Neuron (in vitro differentiated cells): ENCODE measurements around the gene GSTT4.
"Not testable (repeated sequence)": the region's sequence is repeated elsewhere in the genome, so short reads cannot be mapped to it uniquely, and the experiment has no call there.

Experiments
- H2AFZ ChIP-seq: one replicate; pipeline ENCODE4 v1.6.1; 2013; ENCODE audit warnings: low read depth, mild to moderate bottlenecking, inconsistent platforms, low read length, moderate library complexity
- H3K27me3 ChIP-seq: one replicate; pipeline ENCODE4 v1.6.1; 2013; ENCODE audit warnings: low read length; ENCODE audit not compliant: insufficient read depth
- H3K36me3 ChIP-seq: one replicate; pipeline ENCODE4 v1.6.1; 2013; ENCODE audit warnings: low read length; ENCODE audit not compliant: insufficient read depth
- H3K4me1 ChIP-seq: one replicate; pipeline ENCODE4 v1.6.1; 2013; ENCODE audit warnings: low read length; ENCODE audit not compliant: insufficient read depth
- H3K4me3 ChIP-seq: 2 replicates; pipeline ENCODE4 v1.5.1; 2013; ENCODE audit warnings: mild to moderate bottlenecking, low read length, moderate library complexity
- H3K9me3 ChIP-seq: one replicate; pipeline ENCODE4 v1.6.1; 2013; ENCODE audit warnings: low read length

The GSTT4 gene

DNA sequence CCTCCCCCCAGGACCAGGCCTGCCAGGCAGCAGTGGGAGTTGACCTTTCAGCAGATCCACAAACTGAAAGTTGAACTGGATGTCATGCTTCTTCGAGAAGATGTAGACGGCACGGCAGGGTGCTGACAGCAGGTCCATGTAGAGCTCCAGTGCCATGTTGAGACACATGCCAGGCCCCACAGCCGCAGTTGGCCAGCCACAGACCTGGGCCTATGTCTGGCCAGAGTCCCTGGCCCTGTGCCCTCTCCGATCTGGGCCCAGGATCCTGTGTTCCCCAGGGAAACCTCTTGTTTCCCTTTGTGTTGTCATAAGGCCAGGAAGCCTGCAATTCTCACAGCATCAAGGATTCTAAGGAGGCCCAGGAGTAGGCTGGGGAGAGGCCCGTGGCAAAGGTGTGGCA lies at the start of gene GSTT4:
Gene GSTT4, minus strand, starts transcription at position 253 of the 400 bp plus-strand sequence. Its CDS starts 97 bp downstream, at position 156.
- Histone ChIP-seq H3K27me3 (peaks cover 3% of the 10 kb centered on the region), H3K36me3 (no peaks in the 10 kb centered on the region), H3K4me3 (no peak within 1 kb of the TSS), H3K9me3 (peaks cover 4% of the 10 kb centered on the region), H2AFZ (no peak within 1 kb of the TSS), H3K4me1 (no peaks in the 10 kb centered on the region)

- Histone ChIP-seq H3K9me3 (peaks cover 2% of the 10 kb centered on the region), H3K27me3 (no peaks in the 10 kb centered on the region), H3K36me3 (peaks cover 76% of the 10 kb centered on the region), H2AFZ (no peak overlapping the region), H3K4me3 (no peak overlapping the region), H3K4me1 (no peaks in the 10 kb centered on the region)
Observed at GRCh38 chr22:24054356-24054755, 49.1 kb upstream of the GSTT4 start.

GRCh38 chr22:24053481-24054226 lies 48.4 kb upstream of the GSTT4 start:
- Histone ChIP-seq H3K4me3 (no peak overlapping the region), H2AFZ (no peak overlapping the region), H3K36me3 (peaks cover 74% of the 10 kb centered on the region), H3K4me1 (no peaks in the 10 kb centered on the region), H3K9me3 (peaks cover 2% of the 10 kb centered on the region), H3K27me3 (no peaks in the 10 kb centered on the region)

- no peak overlapping the region for H2AFZ ChIP-seq
- H3K4me1 ChIP-seq, result no peaks in the 10 kb centered on the region
- no peak overlapping the region for H3K4me3 ChIP-seq
- H3K9me3 ChIP-seq, result no peaks in the 10 kb centered on the region
- no peaks in the 10 kb centered on the region for H3K27me3 ChIP-seq
- H3K36me3 ChIP-seq, result peaks cover 68% of the 10 kb centered on the region
Observed at GRCh38 chr22:24051568-24051967, 46.3 kb upstream of the GSTT4 start.

- no peaks in the 10 kb centered on the region for H3K9me3 ChIP-seq
- H3K4me3 ChIP-seq, result no peak overlapping the region
- no peak overlapping the region for H2AFZ ChIP-seq
- H3K4me1 ChIP-seq, result no peaks in the 10 kb centered on the region
- H3K36me3 ChIP-seq, result peaks cover 68% of the 10 kb centered on the region
- H3K27me3 ChIP-seq, result no peaks in the 10 kb centered on the region
Observed at GRCh38 chr22:24051028-24051427, 45.8 kb upstream of the GSTT4 start.

DNA sequence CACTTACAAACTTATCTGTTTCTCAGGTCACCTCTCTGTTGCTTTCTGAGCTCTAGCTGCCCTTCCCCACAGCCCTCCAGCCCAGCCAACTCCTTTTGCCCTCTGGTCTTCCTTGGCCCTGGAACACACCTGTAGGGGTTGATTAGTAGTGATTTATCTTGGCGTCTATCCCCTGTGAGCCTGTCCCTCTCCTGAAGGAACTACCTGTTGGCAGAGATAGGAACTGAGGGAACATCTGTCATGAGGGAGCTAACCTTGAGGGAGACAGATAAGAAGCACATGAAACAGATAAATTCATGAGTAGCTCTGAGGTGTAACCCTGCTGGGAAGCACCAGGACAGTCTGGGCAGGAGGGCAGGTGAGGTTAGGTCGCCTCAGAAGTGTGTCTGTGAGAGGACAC lies 44.7 kb upstream of the GSTT4 start:
- no peak overlapping the region for H2AFZ ChIP-seq
- H3K9me3 ChIP-seq, result no peaks in the 10 kb centered on the region
- H3K27me3 ChIP-seq, result no peaks in the 10 kb centered on the region
- H3K4me3 ChIP-seq, result no peak overlapping the region
- H3K4me1 ChIP-seq, result no peaks in the 10 kb centered on the region
- peaks cover 65% of the 10 kb centered on the region for H3K36me3 ChIP-seq

DNA sequence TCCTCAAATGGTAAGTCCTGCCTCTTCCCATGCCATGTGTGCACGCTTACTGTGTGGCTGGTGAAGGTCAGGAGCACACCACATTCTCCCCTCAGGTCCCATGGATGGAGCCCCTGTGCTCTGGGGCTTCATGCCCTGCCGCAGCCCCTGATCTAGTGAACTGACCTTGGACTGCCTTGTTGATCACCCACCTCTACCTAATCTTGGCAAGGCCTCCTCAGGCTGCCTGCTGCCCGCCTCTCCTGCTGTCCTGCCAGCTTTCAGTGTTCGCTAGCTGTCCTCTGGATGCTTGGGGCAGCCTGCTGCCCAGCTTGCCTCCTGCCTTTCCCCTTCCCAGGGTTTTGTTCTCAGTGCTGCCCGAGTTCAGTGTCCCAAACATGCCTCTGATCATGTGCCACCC lies 44.0 kb upstream of the GSTT4 start:
- H3K9me3 ChIP-seq, result no peaks in the 10 kb centered on the region
- no peaks in the 10 kb centered on the region for H3K4me1 ChIP-seq
- H3K36me3 ChIP-seq, result peaks cover 57% of the 10 kb centered on the region
- no peak overlapping the region for H2AFZ ChIP-seq
- no peaks in the 10 kb centered on the region for H3K27me3 ChIP-seq
- no peak overlapping the region for H3K4me3 ChIP-seq

- H3K27me3 ChIP-seq, result no peaks in the 10 kb centered on the region
- no peak overlapping the region for H3K4me3 ChIP-seq
- H3K36me3 ChIP-seq, result peaks cover 62% of the 10 kb centered on the region
- H3K4me1 ChIP-seq, result no peaks in the 10 kb centered on the region
- no peaks in the 10 kb centered on the region for H3K9me3 ChIP-seq
- no peak overlapping the region for H2AFZ ChIP-seq
Observed at GRCh38 chr22:24046024-24046423, 40.8 kb upstream of the GSTT4 start.

DNA sequence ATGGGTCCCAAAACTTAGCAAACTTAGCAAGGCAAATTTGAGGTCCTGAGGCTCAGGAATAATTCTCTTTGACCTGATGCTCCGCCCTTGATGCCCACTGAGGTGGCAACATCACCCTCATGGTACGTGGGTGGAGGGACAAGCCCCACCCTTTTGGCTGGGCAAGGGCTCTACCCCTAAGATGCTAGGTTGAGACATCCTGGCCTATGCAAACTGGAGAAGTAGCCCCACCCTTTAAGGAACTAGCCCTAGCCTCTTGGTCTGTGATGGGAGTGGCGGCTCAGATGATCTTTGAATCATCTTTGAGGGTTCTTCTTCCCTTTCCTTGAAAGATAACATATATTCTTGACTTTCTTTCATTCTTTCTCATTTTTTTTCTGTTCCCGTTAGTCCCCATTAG lies 38.7 kb upstream of the GSTT4 start:
- Histone ChIP-seq H3K9me3 (no peaks in the 10 kb centered on the region), H3K4me1 (no peaks in the 10 kb centered on the region), H3K27me3 (no peaks in the 10 kb centered on the region), H3K4me3 (no peak overlapping the region), H2AFZ (no peak overlapping the region), H3K36me3 (peaks cover 55% of the 10 kb centered on the region)

GRCh38 chr22:24043465-24043864 lies 38.2 kb upstream of the GSTT4 start:
- H3K27me3 ChIP-seq, H3K4me1 ChIP-seq, H3K9me3 ChIP-seq, H3K4me3 ChIP-seq, H2AFZ ChIP-seq: not testable (repeated sequence)
- peaks cover 58% of the 10 kb centered on the region for H3K36me3 ChIP-seq

DNA sequence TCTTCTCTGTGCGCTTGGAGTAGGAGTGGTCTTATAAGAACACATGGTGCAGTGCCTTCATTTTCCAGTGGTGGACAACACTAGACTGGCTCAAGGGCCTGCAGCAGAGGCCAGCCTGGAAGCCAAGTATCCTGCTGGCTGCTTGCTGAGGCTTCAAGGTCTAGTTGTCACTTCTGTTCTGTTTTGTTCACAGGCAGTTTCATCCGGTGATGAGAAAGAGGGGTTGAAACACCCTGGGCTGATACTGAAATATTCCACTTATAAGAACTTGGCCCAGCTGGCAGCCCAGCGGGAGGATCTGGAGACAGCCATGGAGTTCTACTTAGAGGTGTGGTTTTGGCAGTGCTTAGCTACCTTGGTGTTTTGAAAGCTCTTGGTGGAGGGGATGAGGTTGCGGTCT lies 35.7 kb upstream of the GSTT4 start:
- Histone ChIP-seq H3K4me1 (no peaks in the 10 kb centered on the region), H3K36me3 (peaks cover 59% of the 10 kb centered on the region), H3K4me3 (no peak overlapping the region), H2AFZ (no peak overlapping the region), H3K9me3 (no peaks in the 10 kb centered on the region), H3K27me3 (no peaks in the 10 kb centered on the region)

- H3K4me3 ChIP-seq, result no peak overlapping the region
- no peaks in the 10 kb centered on the region for H3K4me1 ChIP-seq
- no peaks in the 10 kb centered on the region for H3K27me3 ChIP-seq
- peaks cover 54% of the 10 kb centered on the region for H3K36me3 ChIP-seq
- H2AFZ ChIP-seq, result no peak overlapping the region
- no peaks in the 10 kb centered on the region for H3K9me3 ChIP-seq
Observed at GRCh38 chr22:24039046-24039445, 33.8 kb upstream of the GSTT4 start.

DNA sequence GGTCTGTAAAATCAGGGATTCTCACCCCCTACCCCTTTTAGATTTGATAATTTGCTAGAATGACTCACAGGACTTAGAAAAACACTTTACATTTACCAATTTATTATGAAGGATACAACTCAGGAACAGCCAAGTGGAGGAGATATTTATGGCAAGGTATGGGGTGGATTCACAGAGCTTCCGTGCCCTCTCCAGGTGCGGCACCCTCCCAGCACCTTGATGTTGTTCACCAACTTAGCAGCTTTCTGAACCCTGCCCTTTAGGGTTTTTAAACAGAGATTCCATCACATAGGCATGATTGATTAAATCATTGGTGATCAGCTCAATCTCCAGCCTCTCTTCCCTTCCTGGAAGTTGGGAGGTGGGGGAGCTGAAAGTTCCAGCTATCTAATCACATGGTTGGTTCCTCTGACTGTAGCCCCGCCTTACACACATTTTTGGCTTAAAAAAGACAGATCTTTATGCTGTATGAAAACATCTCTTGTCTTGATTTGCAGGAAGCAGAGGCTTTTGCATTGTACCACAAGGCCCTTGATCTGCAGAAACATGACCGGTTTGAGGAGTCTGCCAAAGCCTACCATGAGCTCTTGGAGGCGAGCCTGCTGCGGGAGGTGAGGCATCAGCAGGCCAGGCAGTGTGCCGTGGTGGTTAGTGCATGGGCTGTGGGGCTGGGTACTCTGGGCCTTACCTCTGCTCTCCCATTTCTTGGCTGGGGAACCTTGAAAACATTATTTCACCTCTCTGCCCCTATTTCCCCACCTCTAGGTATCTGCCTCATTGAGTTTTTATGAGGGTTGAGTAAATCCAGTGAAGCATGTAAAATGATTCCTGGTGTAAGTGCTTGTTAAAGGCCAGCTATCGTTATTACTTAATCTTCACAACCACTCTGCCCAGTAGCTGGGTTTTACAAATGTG lies 32.9 kb upstream of the GSTT4 start:
- peaks cover 54% of the 10 kb centered on the region for H3K36me3 ChIP-seq
- no peak overlapping the region for H3K4me3 ChIP-seq
- H3K9me3 ChIP-seq, result no peaks in the 10 kb centered on the region

More for the DNA sequence above, 32.9 kb upstream of the GSTT4 start:
- Histone ChIP-seq H3K4me1 (no peaks in the 10 kb centered on the region), H2AFZ (no peak overlapping the region), H3K27me3 (no peaks in the 10 kb centered on the region)
